Measurements from ENCODE around the gene IGF1R. TPM values are rescaled to one million over a fixed set of nuclear protein-coding genes. Genes with fewer than 3 reads are reported as not detected.

Gene IGF1R
- total and polyA plus RNA-seq, 2 donors (not counting 3 experiments of a cell fraction or from before 2014, with no cell fraction given), result 16.1 to 59.1 TPM

DNA sequence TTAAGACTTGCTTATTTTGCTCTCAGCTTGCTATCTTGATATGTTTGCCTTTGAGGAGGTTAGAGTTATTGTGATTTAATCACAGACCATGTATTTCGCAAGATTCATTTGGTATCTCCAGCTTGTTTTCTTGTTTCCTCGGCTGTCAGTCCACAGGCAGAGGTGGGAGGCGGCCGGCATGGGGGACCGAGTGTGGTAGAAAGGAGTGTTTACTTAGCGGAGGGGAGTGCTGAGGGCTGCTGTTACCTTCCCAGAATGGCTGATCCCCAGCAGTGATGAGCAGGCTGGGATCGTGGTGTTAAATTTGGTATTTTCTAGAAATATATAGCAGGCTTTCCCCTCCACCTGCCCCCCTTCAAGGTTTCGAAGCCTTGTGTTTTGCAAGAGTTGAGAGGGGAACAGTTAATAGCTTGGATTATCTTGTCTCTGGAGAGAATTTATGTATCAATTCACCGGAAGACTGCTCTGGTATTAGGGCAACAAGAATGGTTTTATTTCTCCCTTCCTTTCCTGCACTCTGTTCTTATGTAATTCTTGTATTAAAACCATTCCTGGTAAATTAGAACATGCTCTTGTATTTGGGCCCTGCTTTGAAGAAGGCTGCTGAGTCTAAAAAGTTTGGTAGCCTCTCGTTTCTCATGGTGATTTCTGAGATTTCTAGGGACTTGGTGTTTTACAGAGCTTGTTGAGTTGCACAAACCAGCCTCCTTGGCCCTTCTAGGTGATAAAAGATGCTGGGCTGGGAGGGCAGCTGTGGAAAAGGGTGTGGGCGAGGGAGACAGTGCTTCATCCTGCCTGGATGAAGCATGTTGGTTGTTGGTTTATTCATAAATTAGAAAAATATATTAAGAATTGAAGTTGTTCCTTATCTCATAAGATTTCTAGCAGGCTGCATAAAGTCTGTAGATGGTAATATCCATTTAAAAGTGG, 151.4 kb downstream of the IGF1R start:
- ChIA-PET POLR2A (no interaction called here), CTCF (interaction anchor here (0.7 to 2.7 kb wide), 12 partner anchors 8 to 281 kb away, joined by 3 to 12 read pairs (median 4); no protein-coding TSS in a partner anchor)
- peaks cover 21% of the 10 kb centered on the region for H3K79me2 ChIP-seq (ENCODE audit: control insufficient read depth, insufficient read depth, low read length)
- peak overlapping the region; percentile 80 for H3K27ac ChIP-seq (ENCODE audit: insufficient read depth, low read depth, low read length)
- no peaks in the 10 kb centered on the region for H4K20me1 ChIP-seq (replicated peaks; ENCODE audit: control insufficient read depth, extremely low read depth, insufficient read depth, low read length)
- DNase-seq (ENCODE audit: low read depth, low spot score) (peak; percentile 21), FAIRE-seq (peak; percentile 21)
- peaks cover 42% of the 10 kb centered on the region for H3K4me1 ChIP-seq (ENCODE audit: control insufficient read depth, extremely low read depth, insufficient read depth, low read length)
- dilution Hi-C loops (cut with MboI; ENCODE audit: extremely low pct_ligation_motif_present, low sequenced_read_pairs), result no loop called here
- H3K4me2 ChIP-seq (ENCODE audit: insufficient read depth, low read length), result peak overlapping the region; percentile 64
- H3K36me3 ChIP-seq (ENCODE audit: control insufficient read depth in 2 of 2, extremely low read depth in 1 of 2, insufficient read depth in 2 of 2, low read length in 2 of 2), result no peaks in the 10 kb centered on the region
- no peaks in the 10 kb centered on the region for H3K9me1 ChIP-seq (replicated peaks; ENCODE audit: control insufficient read depth, extremely low read depth, insufficient read depth, low read length)
- no peak overlapping the region for H2AFZ ChIP-seq (ENCODE audit: low read depth, low read length)
- no peak for TF ChIP-seq EZH2 (IDR thresholded peaks at IDR 0.05; ENCODE audit: borderline replicate concordance, low read depth, low read length, severe bottlenecking)
- TF ChIP-seq, protein P1, sequence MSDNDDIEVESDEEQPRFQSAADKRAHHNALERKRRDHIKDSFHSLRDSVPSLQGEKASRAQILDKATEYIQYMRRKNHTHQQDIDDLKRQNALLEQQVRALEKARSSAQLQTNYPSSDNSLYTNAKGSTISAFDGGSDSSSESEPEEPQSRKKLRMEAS (IDR thresholded peaks at IDR 0.05; ENCODE audit: insufficient read depth, insufficient read length), result no peak
- TF ChIP-seq POLR2A (IDR thresholded peaks at IDR 0.05; ENCODE audit: low read depth, low read length), result no peak
- TF ChIP-seq JUN (IDR thresholded peaks at IDR 0.05; ENCODE audit: borderline replicate concordance, insufficient read depth, insufficient read length, low read depth), result no peak
- TF ChIP-seq POLR2AphosphoS5 (IDR thresholded peaks at IDR 0.05; ENCODE audit: insufficient read depth, low read depth, low read length), result no peak
- no peak for TF ChIP-seq GATA2 (IDR thresholded peaks at IDR 0.05; ENCODE audit: insufficient read depth, insufficient read length, low read depth, low read length)
- TF ChIP-seq, protein P2, sequence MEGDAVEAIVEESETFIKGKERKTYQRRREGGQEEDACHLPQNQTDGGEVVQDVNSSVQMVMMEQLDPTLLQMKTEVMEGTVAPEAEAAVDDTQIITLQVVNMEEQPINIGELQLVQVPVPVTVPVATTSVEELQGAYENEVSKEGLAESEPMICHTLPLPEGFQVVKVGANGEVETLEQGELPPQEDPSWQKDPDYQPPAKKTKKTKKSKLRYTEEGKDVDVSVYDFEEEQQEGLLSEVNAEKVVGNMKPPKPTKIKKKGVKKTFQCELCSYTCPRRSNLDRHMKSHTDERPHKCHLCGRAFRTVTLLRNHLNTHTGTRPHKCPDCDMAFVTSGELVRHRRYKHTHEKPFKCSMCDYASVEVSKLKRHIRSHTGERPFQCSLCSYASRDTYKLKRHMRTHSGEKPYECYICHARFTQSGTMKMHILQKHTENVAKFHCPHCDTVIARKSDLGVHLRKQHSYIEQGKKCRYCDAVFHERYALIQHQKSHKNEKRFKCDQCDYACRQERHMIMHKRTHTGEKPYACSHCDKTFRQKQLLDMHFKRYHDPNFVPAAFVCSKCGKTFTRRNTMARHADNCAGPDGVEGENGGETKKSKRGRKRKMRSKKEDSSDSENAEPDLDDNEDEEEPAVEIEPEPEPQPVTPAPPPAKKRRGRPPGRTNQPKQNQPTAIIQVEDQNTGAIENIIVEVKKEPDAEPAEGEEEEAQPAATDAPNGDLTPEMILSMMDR (IDR thresholded peaks at IDR 0.05; ENCODE audit: extremely low read depth in 1 of 2, insufficient read depth in 1 of 2, low read depth in 1 of 2, low read length in 2 of 2), result no peak
- TF ChIP-seq FOS (IDR thresholded peaks at IDR 0.05; ENCODE audit: borderline replicate concordance, insufficient read depth, low read length), result no peak
- TF ChIP-seq MYC (IDR thresholded peaks at IDR 0.05; ENCODE audit: low read depth, low read length), result no peak
- no TSS peak for BruUV-seq (replicated peaks)
- H3K27me3 ChIP-seq (ENCODE audit: control insufficient read depth in 2 of 2, insufficient read depth in 2 of 2, low read length in 2 of 2), result no peaks in the 10 kb centered on the region
- H3K4me3 ChIP-seq (replicated peaks in 1 of 3; ENCODE audit: insufficient read depth in 1 of 3, low read depth in 1 of 3, low read length in 3 of 3), result no peak overlapping the region
- intact Hi-C loops (cut with micrococcal nuclease), result loop anchor here (2.0 to 5.0 kb wide), 2 partner anchors 73 to 98 kb away; no protein-coding TSS in a partner anchor
- peak overlapping the region; percentile 38 for H3K9ac ChIP-seq (replicated peaks; ENCODE audit: extremely low read depth, insufficient read depth, low read length)
- no peaks in the 10 kb centered on the region for H3K9me3 ChIP-seq (replicated peaks; ENCODE audit: control insufficient read depth, insufficient read depth, low read length)
